Mucosa of rectum (tissue), 2 donors: Measurements from ENCODE around the gene SMIM29.
A peak's percentile ranks its signal among the peaks of the same experiment; 100 is the strongest.

Experiments used
- H3K27ac ChIP-seq, 2 donors: one replicate each; pipeline ENCODE4 v1.7.0; 2013; ENCODE audit warnings: inconsistent platforms in 2 of 2, low read depth in 2 of 2, low read length in 2 of 2
- H3K27me3 ChIP-seq, 2 donors: one replicate each; pipeline ENCODE4 v1.7.0; 2013; ENCODE audit warnings: low read length in 2 of 2; ENCODE audit not compliant: control insufficient read depth in 2 of 2, insufficient read depth in 2 of 2
- H3K36me3 ChIP-seq, 2 donors: one replicate each; pipeline ENCODE4 v1.7.0; 2013; ENCODE audit warnings: low read length in 2 of 2; ENCODE audit not compliant: control insufficient read depth in 2 of 2, insufficient read depth in 2 of 2
- H3K4me1 ChIP-seq, 2 donors: one replicate each; pipeline ENCODE4 v1.7.0; 2013; ENCODE audit warnings: low read length in 2 of 2, mild to moderate bottlenecking in 1 of 2; ENCODE audit not compliant: control insufficient read depth in 2 of 2, insufficient read depth in 2 of 2
- H3K4me3 ChIP-seq, 2 donors: one replicate each; pipeline ENCODE4 v1.7.0; 2013; ENCODE audit warnings: low read length in 2 of 2
- H3K9ac ChIP-seq, 2 donors: one replicate each; pipeline ENCODE4 v1.7.0; 2013; ENCODE audit warnings: low read length in 2 of 2, low read depth in 1 of 2, mild to moderate bottlenecking in 1 of 2
- H3K9me3 ChIP-seq, 2 donors: one replicate each; pipeline ENCODE4 v1.7.0; 2013; ENCODE audit warnings: low read length in 2 of 2; ENCODE audit not compliant: control insufficient read depth in 2 of 2
- donor health status: healthy.
- donor health status: Normal muscosa, but diverticular disease.

The SMIM29 gene

GRCh38 chr6:34240329-34241248, 8.2 kb downstream of the SMIM29 start:
- peaks cover 9 to 15% of the 10 kb centered on the region in 2 donors for H3K4me1 ChIP-seq
- no peaks in the 10 kb centered on the region for H3K9me3 ChIP-seq
- H3K27ac ChIP-seq, result no peak overlapping the region
- no peaks in the 10 kb centered on the region for H3K27me3 ChIP-seq
- peaks cover 12 to 18% of the 10 kb centered on the region in 2 donors for H3K36me3 ChIP-seq
- H3K9ac ChIP-seq, result no peak overlapping the region
- H3K4me3 ChIP-seq, result no peak overlapping the region

- peaks cover 12 to 18% of the 10 kb centered on the region in 2 donors for H3K36me3 ChIP-seq
- no peaks in the 10 kb centered on the region for H3K9me3 ChIP-seq
- no peak overlapping the region for H3K9ac ChIP-seq
- H3K27me3 ChIP-seq, result no peaks in the 10 kb centered on the region
- no peak overlapping the region for H3K27ac ChIP-seq
- H3K4me3 ChIP-seq, result no peak overlapping the region
- peaks cover 9 to 15% of the 10 kb centered on the region in 2 donors for H3K4me1 ChIP-seq
Measured at GRCh38 chr6:34239893-34240292, 8.9 kb downstream of the SMIM29 start.

- Histone ChIP-seq H3K4me1 (peaks cover 8 to 12% of the 10 kb centered on the region in 2 donors), H3K9ac (no peak overlapping the region)
Measured at GRCh38 chr6:34239500-34239825, 9.3 kb downstream of the SMIM29 start.

GRCh38 chr6:34238585-34239499, 10.0 kb downstream of the SMIM29 start:
- Histone ChIP-seq H3K9me3 (no peaks in the 10 kb centered on the region), H3K27ac (no peak overlapping the region), H3K4me1 (peaks cover 5 to 9% of the 10 kb centered on the region in 2 donors), H3K27me3 (no peaks in the 10 kb centered on the region), H3K36me3 (peaks cover 12 to 18% of the 10 kb centered on the region in 2 donors), H3K4me3 (peak overlapping the region; percentile 67), H3K9ac (peak overlapping the region; percentile 52 to 73)

More at GRCh38 chr6:34239500-34239825, 9.3 kb downstream of the SMIM29 start:
- Histone ChIP-seq H3K27me3 (no peaks in the 10 kb centered on the region), H3K9me3 (no peaks in the 10 kb centered on the region), H3K27ac (no peak overlapping the region), H3K36me3 (peaks cover 12 to 18% of the 10 kb centered on the region in 2 donors), H3K4me3 (no peak overlapping the region)

- peak overlapping the region; percentile 61 to 70 for H3K27ac ChIP-seq
- H3K9ac ChIP-seq, result peak overlapping the region; percentile 72 to 73
- peak overlapping the region; percentile 67 for H3K4me3 ChIP-seq
- peaks cover 5 to 9% of the 10 kb centered on the region in 2 donors for H3K4me1 ChIP-seq
- H3K36me3 ChIP-seq, result peaks cover 12 to 18% of the 10 kb centered on the region in 2 donors
- H3K9me3 ChIP-seq, result no peaks in the 10 kb centered on the region
- H3K27me3 ChIP-seq, result no peaks in the 10 kb centered on the region
Measured at GRCh38 chr6:34237722-34238584, 10.9 kb downstream of the SMIM29 start.

- Histone ChIP-seq H3K4me3 (peak overlapping the region; percentile 72 to 75), H3K9ac (peak overlapping the region; percentile 72 to 73), H3K4me1 (peaks cover 5 to 9% of the 10 kb centered on the region in 2 donors), H3K27ac (peak overlapping the region; percentile 61 to 98), H3K27me3 (no peaks in the 10 kb centered on the region), H3K9me3 (no peaks in the 10 kb centered on the region), H3K36me3 (peaks cover 12% of the 10 kb centered on the region in 2 donors)
Measured at GRCh38 chr6:34237316-34237721, 11.5 kb downstream of the SMIM29 start.

GRCh38 chr6:34236443-34237315, 12.1 kb downstream of the SMIM29 start, which contains the start of gene HMGA1:
Gene HMGA1, plus strand, starts transcription at chr6:34236873. Its CDS starts 3,908 bp downstream, at chr6:34240781.
- H3K4me3 ChIP-seq, result peak within 1 kb of the TSS; percentile 72 to 75
- H3K4me1 ChIP-seq, result peaks cover 5 to 9% of the 10 kb centered on the region in 2 donors
- no peaks in the 10 kb centered on the region for H3K9me3 ChIP-seq
- peaks cover 5 to 9% of the 10 kb centered on the region in 2 donors for H3K36me3 ChIP-seq
- H3K27ac ChIP-seq, result peak within 1 kb of the TSS; percentile 95 to 98
- H3K9ac ChIP-seq, result peak within 1 kb of the TSS; percentile 80 to 85
- no peaks in the 10 kb centered on the region for H3K27me3 ChIP-seq

- H3K27me3 ChIP-seq, result no peaks in the 10 kb centered on the region
- peaks cover 2 to 3% of the 10 kb centered on the region in 2 donors for H3K36me3 ChIP-seq
- no peaks in the 10 kb centered on the region for H3K9me3 ChIP-seq
- peak overlapping the region; percentile 72 to 75 for H3K4me3 ChIP-seq
- peaks cover 5 to 9% of the 10 kb centered on the region in 2 donors for H3K4me1 ChIP-seq
- H3K9ac ChIP-seq, result peak overlapping the region; percentile 80 to 85
- peak overlapping the region; percentile 95 to 98 for H3K27ac ChIP-seq
Measured at GRCh38 chr6:34236131-34236442, 12.7 kb downstream of the SMIM29 start.
